B cell (primary cell): ENCODE measurements around the gene ITPRIP. TPM values are rescaled to one million over a fixed set of nuclear protein-coding genes. Genes with fewer than 3 reads are reported as not detected.

Source experiments
- ATAC-seq: fragments of 200-7000 bp; cut with Tn5 transposase; one replicate; pipeline ENCODE4 v1.10.0; 2021; ENCODE audit warnings: low read depth, mild to moderate bottlenecking, moderate number of reproducible peaks, moderate library complexity
- CTCF ChIA-PET: fragments of 350-600 bp; sonication (Branson Sonifier 250); formaldehyde crosslinking; loops from one replicate; lab custom pipeline; 2021; ENCODE audit warnings: antibody characterized with exemption, inconsistent platforms; lab: Charles Lee
- POLR2A ChIA-PET: fragments of 350-600 bp; sonication (Branson Sonifier 250); formaldehyde crosslinking; loops from one replicate; lab custom pipeline; 2021; ENCODE audit warnings: antibody characterized with exemption; lab: Charles Lee
- DNase-seq: peaks from one replicate; pipeline ENCODE4 v3.0.0; 2013
- H2AFZ ChIP-seq: 2 replicates; pipeline ENCODE4 v1.6.1; 2012; ENCODE audit warnings: mild to moderate bottlenecking, low read depth, low read length; ENCODE audit not compliant: insufficient read depth, poor library complexity, severe bottlenecking
- H3K27ac ChIP-seq, 2 donors: 1 replicate in 1 of 2; 2 replicates in 1 of 2; pipeline ENCODE4 v1.5.1; 2012 to 2013; ENCODE audit warnings: low read length in 2 of 2, mild to moderate bottlenecking in 2 of 2, moderate library complexity in 1 of 2
- H3K27me3 ChIP-seq, 4 experiments: fragments of 200-600 bp in 1 of 4; sonication (generic) in 1 of 4; replicated peaks in 1 of 4; 1 replicate in 2 of 4; 2 replicates in 2 of 4; pipeline versions ENCODE4 v1.6.1 to v1.7.0; 2013 to 2016; ENCODE audit warnings: low read length in 3 of 4, mild to moderate bottlenecking in 2 of 4, mixed read lengths in 1 of 4, moderate library complexity in 1 of 4; ENCODE audit not compliant: insufficient read depth in 4 of 4, control insufficient read depth in 3 of 4; ENCODE audit errors: control extremely low read depth in 1 of 4
- H3K36me3 ChIP-seq, 2 experiments: replicated peaks in 1 of 2; 1 replicate in 1 of 2; 2 replicates in 1 of 2; pipeline versions ENCODE4 v1.6.1 to v1.7.1; 2013; ENCODE audit warnings: low read length in 1 of 2; ENCODE audit not compliant: insufficient read depth in 2 of 2, control insufficient read depth in 1 of 2; ENCODE audit errors: control extremely low read depth in 1 of 2, extremely low read depth in 1 of 2
- H3K4me1 ChIP-seq, 2 donors: fragments of 200-600 bp in 1 of 2; sonication (generic) in 1 of 2; 1 replicate in 1 of 2; 2 replicates in 1 of 2; pipeline versions ENCODE4 v1.5.1 to v1.6.1; 2013 to 2017; ENCODE audit warnings: low read length in 2 of 2; ENCODE audit not compliant: control insufficient read depth in 2 of 2, insufficient read depth in 2 of 2
- H3K4me2 ChIP-seq: replicated peaks from 2 replicates; pipeline ENCODE3; 2012; ENCODE audit warnings: mild to moderate bottlenecking, low read depth, low read length; ENCODE audit not compliant: poor library complexity, severe bottlenecking
- H3K4me3 ChIP-seq, 5 experiments: fragments of 200-600 bp in 1 of 5; sonication (generic) in 1 of 5; 1 replicate in 3 of 5; 2 replicates in 2 of 5; pipeline versions ENCODE4 v1.5.1 to v1.7.0; 2011 to 2016; ENCODE audit warnings: low read length in 4 of 5, mild to moderate bottlenecking in 4 of 5, low read depth in 2 of 5, control low read depth in 1 of 5, moderate library complexity in 1 of 5; ENCODE audit not compliant: insufficient read depth in 1 of 5; ENCODE audit errors: control extremely low read depth in 1 of 5, extremely low read depth in 1 of 5
- H3K79me2 ChIP-seq: fragments of 200-600 bp; sonication (generic); one replicate; pipeline ENCODE4 v1.6.0; 2016; ENCODE audit warnings: low read length; ENCODE audit not compliant: control insufficient read depth, insufficient read depth
- H3K9ac ChIP-seq: fragments of 200-600 bp; sonication (generic); 2 replicates; pipeline ENCODE4 v1.6.1; 2017; ENCODE audit warnings: mild to moderate bottlenecking, low read length, moderate library complexity
- H3K9me3 ChIP-seq, 3 donors: one replicate each; pipeline versions ENCODE4 v1.6.1 to v1.7.1; 2013; ENCODE audit warnings: low read length in 2 of 3; ENCODE audit not compliant: control insufficient read depth in 2 of 3, insufficient read depth in 1 of 3; ENCODE audit errors: control extremely low read depth in 1 of 3
- H4K20me1 ChIP-seq: 2 replicates; pipeline ENCODE4 v1.6.0; 2012; ENCODE audit warnings: mild to moderate bottlenecking, low read length; ENCODE audit not compliant: insufficient read depth, control insufficient read depth, poor library complexity, severe bottlenecking
- H3K27ac Mint-ChIP-seq: one replicate; pipeline ENCODE4 v1.8.0; 2021; ENCODE audit warnings: mixed read lengths
- H3K27me3 Mint-ChIP-seq: one replicate; pipeline ENCODE4 v1.8.0; 2021; ENCODE audit warnings: mixed read lengths
- H3K4me1 Mint-ChIP-seq: one replicate; pipeline ENCODE4 v1.8.0; 2021; ENCODE audit warnings: mixed read lengths
- H3K4me3 Mint-ChIP-seq: one replicate; pipeline ENCODE4 v1.8.0; 2021; ENCODE audit warnings: mixed read lengths
- H3K9me3 Mint-ChIP-seq: one replicate; pipeline ENCODE4 v1.8.0; 2022; ENCODE audit warnings: mixed read lengths; ENCODE audit not compliant: insufficient read depth
- EZH2 ChIP-seq: IDR thresholded peaks from 2 replicates; pipeline ENCODE4 v1.6.1; 2012; ENCODE audit warnings: borderline replicate concordance, low read depth, mild to moderate bottlenecking, moderate library complexity, low read length; ENCODE audit not compliant: insufficient read depth, poor library complexity, severe bottlenecking
- WGBS: methylation state at CpG from one replicate; pipeline ENCODE4 v1.1.5; 2013; ENCODE audit warnings: missing lambda C conversion rate; ENCODE audit not compliant: insufficient coverage; 5-methylcytosine and 5-hydroxymethylcytosine counted together
- intact Hi-C: fragments of 100-400 bp; cut with micrococcal nuclease; formaldehyde crosslinking; loops from one replicate; pipeline ENCODE4 v1.10.0; 2022
- polyA plus RNA-seq: library from polyadenylated mRNA; depleted of rRNA; stranded (reverse); fragments of >200 nt; gene quantifications from 2 replicates; pipeline ENCODE4 v1.2.3, GENCODE V29; 2012
- total RNA-seq, 2 donors: library from RNA; stranded (reverse); fragments of 120-200 nt in 1 of 2; gene quantifications; 1 replicate in 1 of 2; 2 replicates in 1 of 2; pipeline versions ENCODE4 v1.2.3 to v1.2.4, GENCODE V29; 2013 to 2022
- TF ChIP-seq, protein P1 (sequence below): fragments of 200-600 bp; IDR thresholded peaks from one replicate; pipeline ENCODE4 v1.8.0; 2022; ENCODE audit warnings: antibody characterized with exemption, mild to moderate bottlenecking

Gene ITPRIP
- total and polyA plus RNA-seq, 2 donors (not counting 1 experiment from before 2014, with no cell fraction given) = 22.5 to 28.5 TPM

DNA sequence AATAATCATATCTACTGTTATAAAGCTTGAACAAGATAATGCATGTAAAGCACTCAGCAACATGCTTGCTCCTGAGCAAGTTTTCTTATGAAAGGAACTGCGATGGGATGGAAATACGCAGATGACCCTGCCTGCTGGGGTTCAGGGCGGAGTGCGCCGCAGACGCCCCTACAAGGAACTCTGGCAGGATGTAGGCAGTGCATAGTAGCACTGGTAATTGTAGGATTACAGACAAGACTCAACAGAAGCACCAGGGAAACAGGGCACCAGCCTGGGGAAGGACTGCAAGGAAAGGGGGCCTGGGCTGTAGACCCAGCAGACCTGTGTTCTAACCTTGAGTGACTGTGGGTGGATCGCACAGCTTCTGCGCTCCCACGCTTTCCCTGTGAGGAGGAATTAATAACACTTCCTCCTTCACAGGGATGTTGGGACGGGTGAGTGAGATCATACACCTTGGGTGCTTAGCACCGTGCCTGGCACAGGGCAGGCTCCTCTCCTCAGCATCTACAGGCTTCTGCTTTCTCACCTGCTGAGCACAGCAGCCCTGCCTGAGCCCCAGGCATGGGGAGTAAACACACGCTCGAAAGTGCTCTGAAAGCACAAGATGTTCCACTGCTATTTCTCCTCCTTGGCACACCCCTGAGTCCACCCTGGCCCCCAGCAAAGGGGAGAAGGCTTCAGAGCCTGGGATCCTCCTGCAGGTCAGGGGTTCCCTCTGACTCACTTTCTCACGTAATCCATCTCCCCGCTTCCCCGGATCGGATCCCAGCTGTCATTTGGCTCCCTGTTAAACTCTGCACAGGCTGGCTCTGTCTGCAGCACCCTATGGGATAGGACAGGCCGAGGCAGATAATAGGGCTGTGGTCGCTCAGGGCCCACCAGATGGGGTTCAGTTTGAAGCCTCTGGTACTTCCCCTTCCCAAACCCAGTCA, 19.2 kb downstream of the ITPRIP start:
- Histone ChIP-seq H3K4me1 (peaks cover 64 to 69% of the 10 kb centered on the region in 2 donors), H3K9ac (no peak overlapping the region), H4K20me1 (peaks cover 99% of the 10 kb centered on the region), H3K36me3 (peaks cover 0 to 30% of the 10 kb centered on the region in 2 experiments), H3K27ac (peak overlapping the region in 1 of 2 donors; percentile 31), H3K4me2 (peak overlapping the region; percentile 20), H3K9me3 (no peaks in the 10 kb centered on the region), H3K4me3 (no peak overlapping the region), H3K79me2 (peaks cover 88% of the 10 kb centered on the region), H3K27me3 (no peaks in the 10 kb centered on the region), H2AFZ (no peak overlapping the region)
- Mint-ChIP-seq H3K27me3 (no peaks in the 10 kb centered on the region), H3K9me3 (no peaks in the 10 kb centered on the region), H3K4me1 (peaks cover 69% of the 10 kb centered on the region), H3K4me3 (peak overlapping the region; percentile 26), H3K27ac (peak overlapping the region; percentile 78)
- 81% methylated on average over 16 of the region's 19 CpGs for WGBS
- TF ChIP-seq EZH2 = no peak
- TF ChIP-seq, protein P1, sequence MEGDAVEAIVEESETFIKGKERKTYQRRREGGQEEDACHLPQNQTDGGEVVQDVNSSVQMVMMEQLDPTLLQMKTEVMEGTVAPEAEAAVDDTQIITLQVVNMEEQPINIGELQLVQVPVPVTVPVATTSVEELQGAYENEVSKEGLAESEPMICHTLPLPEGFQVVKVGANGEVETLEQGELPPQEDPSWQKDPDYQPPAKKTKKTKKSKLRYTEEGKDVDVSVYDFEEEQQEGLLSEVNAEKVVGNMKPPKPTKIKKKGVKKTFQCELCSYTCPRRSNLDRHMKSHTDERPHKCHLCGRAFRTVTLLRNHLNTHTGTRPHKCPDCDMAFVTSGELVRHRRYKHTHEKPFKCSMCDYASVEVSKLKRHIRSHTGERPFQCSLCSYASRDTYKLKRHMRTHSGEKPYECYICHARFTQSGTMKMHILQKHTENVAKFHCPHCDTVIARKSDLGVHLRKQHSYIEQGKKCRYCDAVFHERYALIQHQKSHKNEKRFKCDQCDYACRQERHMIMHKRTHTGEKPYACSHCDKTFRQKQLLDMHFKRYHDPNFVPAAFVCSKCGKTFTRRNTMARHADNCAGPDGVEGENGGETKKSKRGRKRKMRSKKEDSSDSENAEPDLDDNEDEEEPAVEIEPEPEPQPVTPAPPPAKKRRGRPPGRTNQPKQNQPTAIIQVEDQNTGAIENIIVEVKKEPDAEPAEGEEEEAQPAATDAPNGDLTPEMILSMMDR = no peak
- DNase-seq (no peak), ATAC-seq (no peak)
- POLR2A ChIA-PET = no interaction called here
- CTCF ChIA-PET = interaction anchor here (2.2 to 23.3 kb wide), 3 partner anchors 13 to 29 kb away, joined by 6 to 594 read pairs (median 108); partner anchors contain the start of gene CFAP58
- intact Hi-C loops = no loop called here

DNA sequence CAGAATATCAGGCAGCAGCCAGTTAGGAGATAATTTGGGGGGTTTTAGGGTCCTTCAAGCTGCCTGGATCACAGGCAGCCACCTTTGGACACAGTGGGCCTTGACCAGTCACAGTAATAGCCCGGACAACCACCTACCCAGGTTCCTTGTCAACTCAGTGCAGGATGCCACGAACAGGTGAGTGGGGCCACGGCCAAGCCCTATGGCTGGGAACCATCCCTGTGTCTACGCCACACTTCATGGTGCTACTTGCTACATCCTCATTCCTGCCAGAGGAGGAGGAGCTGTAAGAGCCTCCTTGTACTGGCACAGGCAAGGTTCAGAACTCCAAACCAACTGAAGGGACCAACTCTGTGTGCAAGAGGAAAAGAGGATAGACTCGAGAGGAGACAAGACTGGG, 19.9 kb downstream of the ITPRIP start:
- TF ChIP-seq, protein P1 = no peak
- no peak for TF ChIP-seq EZH2
- peaks cover 0 to 37% of the 10 kb centered on the region in 2 experiments for H3K36me3 ChIP-seq
- CTCF ChIA-PET = interaction anchor here (2.2 to 23.3 kb wide), 3 partner anchors 12 to 30 kb away, joined by 6 to 594 read pairs (median 108); partner anchors contain the start of gene CFAP58
- peak overlapping the region; percentile 78 for H3K27ac Mint-ChIP-seq
- H3K4me1 ChIP-seq = peaks cover 57 to 61% of the 10 kb centered on the region in 2 donors
- H3K27me3 Mint-ChIP-seq = no peaks in the 10 kb centered on the region
- H2AFZ ChIP-seq = no peak overlapping the region
- H3K4me3 ChIP-seq = no peak overlapping the region
- no peak overlapping the region for H3K9ac ChIP-seq
- H3K79me2 ChIP-seq = peaks cover 82% of the 10 kb centered on the region
- H3K27me3 ChIP-seq = no peaks in the 10 kb centered on the region
- DNase-seq (no peak), ATAC-seq (no peak)
- WGBS = 100% methylated on average over 2 of the region's 5 CpGs
- H3K9me3 ChIP-seq = no peaks in the 10 kb centered on the region
- H3K9me3 Mint-ChIP-seq = no peaks in the 10 kb centered on the region
- intact Hi-C loops = no loop called here
- peaks cover 62% of the 10 kb centered on the region for H3K4me1 Mint-ChIP-seq
- peaks cover 99% of the 10 kb centered on the region for H4K20me1 ChIP-seq
- H3K27ac ChIP-seq = peak overlapping the region in 1 of 2 donors; percentile 12
- no peak overlapping the region for H3K4me3 Mint-ChIP-seq
- POLR2A ChIA-PET = no interaction called here
- H3K4me2 ChIP-seq = peak overlapping the region; percentile 20
